ENCODE data around the gene HLA-DMA. TPM values are rescaled to one million over a fixed set of nuclear protein-coding genes. Genes with fewer than 3 reads are reported as not detected.
A peak's percentile ranks its signal among the peaks of the same experiment; 100 is the strongest.

Gene HLA-DMA
- total RNA-seq, 1 donor, result 9.0 TPM

- Histone ChIP-seq H3K9me3 (ENCODE audit: low read depth, low read length) (no peaks in the 10 kb centered on the region), H3K4me2 (ENCODE audit: insufficient read depth, low read length) (peak overlapping the region; percentile 100), H3K79me2 (ENCODE audit: insufficient read depth, low read length) (peaks cover 54% of the 10 kb centered on the region), H2AFZ (ENCODE audit: low read length) (peak overlapping the region; percentile 36), H4K20me1 (ENCODE audit: insufficient read depth, low read length) (peaks cover 20% of the 10 kb centered on the region), H3K4me3 (ENCODE audit: insufficient read depth, low read length) (peak overlapping the region; percentile 95), H3K27ac (ENCODE audit: low read depth, low read length) (peak overlapping the region; percentile 100), H3K36me3 (ENCODE audit: insufficient read depth, low read length) (peaks cover 19% of the 10 kb centered on the region), H3K4me1 (ENCODE audit: insufficient read depth, low read length) (peaks cover 29% of the 10 kb centered on the region), H3K27me3 (ENCODE audit: insufficient read depth, low read length) (no peaks in the 10 kb centered on the region)
- TF ChIP-seq CTCF (IDR thresholded peaks at IDR 0.05; ENCODE audit: extremely low read depth, low read depth, low read length), result peak; percentile 38
- peak; percentile 94 for DNase-seq (ENCODE audit: insufficient read length, low spot score, missing footprints)
Measured at GRCh38 chr6:32968867-32969684, 16.2 kb upstream of the HLA-DMA start.

- Histone ChIP-seq H3K27me3 (ENCODE audit: insufficient read depth, low read length) (no peaks in the 10 kb centered on the region), H3K79me2 (ENCODE audit: insufficient read depth, low read length) (peaks cover 49% of the 10 kb centered on the region), H3K4me3 (ENCODE audit: insufficient read depth, low read length) (peak within 1 kb of the TSS; percentile 95), H3K9me3 (ENCODE audit: low read depth, low read length) (no peaks in the 10 kb centered on the region), H3K4me2 (ENCODE audit: insufficient read depth, low read length) (peak within 1 kb of the TSS; percentile 100), H3K27ac (ENCODE audit: low read depth, low read length) (peak within 1 kb of the TSS; percentile 100), H4K20me1 (ENCODE audit: insufficient read depth, low read length) (peaks cover 12% of the 10 kb centered on the region), H2AFZ (ENCODE audit: low read length) (peak within 1 kb of the TSS; percentile 93), H3K36me3 (ENCODE audit: insufficient read depth, low read length) (peaks cover 12% of the 10 kb centered on the region), H3K4me1 (ENCODE audit: insufficient read depth, low read length) (peaks cover 29% of the 10 kb centered on the region)
- no peak for TF ChIP-seq CTCF (IDR thresholded peaks at IDR 0.05; ENCODE audit: extremely low read depth, low read depth, low read length)
- peak; percentile 96 for DNase-seq (ENCODE audit: insufficient read length, low spot score, missing footprints)
Measured at GRCh38 chr6:32968093-32968866, 15.4 kb upstream of the HLA-DMA start, which contains the start of gene BRD2. Gene BRD2 (plus strand): TSS chr6:32968594. CDS start chr6:32972899, 4,305 bp downstream.

- Histone ChIP-seq H3K79me2 (ENCODE audit: insufficient read depth, low read length) (peaks cover 41% of the 10 kb centered on the region), H3K27me3 (ENCODE audit: insufficient read depth, low read length) (no peaks in the 10 kb centered on the region), H3K9me3 (ENCODE audit: low read depth, low read length) (no peaks in the 10 kb centered on the region), H3K27ac (ENCODE audit: low read depth, low read length) (peak overlapping the region; percentile 100), H3K4me2 (ENCODE audit: insufficient read depth, low read length) (peak overlapping the region; percentile 100), H4K20me1 (ENCODE audit: insufficient read depth, low read length) (peaks cover 4% of the 10 kb centered on the region), H3K36me3 (ENCODE audit: insufficient read depth, low read length) (peaks cover 3% of the 10 kb centered on the region), H2AFZ (ENCODE audit: low read length) (peak overlapping the region; percentile 86), H3K4me1 (ENCODE audit: insufficient read depth, low read length) (peaks cover 29% of the 10 kb centered on the region), H3K4me3 (ENCODE audit: insufficient read depth, low read length) (peak overlapping the region; percentile 95)
- peak; percentile 45 for DNase-seq (ENCODE audit: insufficient read length, low spot score, missing footprints)
- TF ChIP-seq CTCF (IDR thresholded peaks at IDR 0.05; ENCODE audit: extremely low read depth, low read depth, low read length), result peak; percentile 58
Measured at GRCh38 chr6:32967151-32968091, 14.5 kb upstream of the HLA-DMA start.

Data from osteoblast (primary cell).